GM12872 (cell line): ENCODE data around the gene NOPCHAP1.

Source experiments
- TF ChIP-seq, protein P1 (sequence below): IDR thresholded peaks from 3 replicates; pipeline ENCODE4 v1.5.1; 2011; ENCODE audit warnings: low read depth, mild to moderate bottlenecking, low read length, moderate library complexity; ENCODE audit not compliant: insufficient read depth

The NOPCHAP1 gene

DNA sequence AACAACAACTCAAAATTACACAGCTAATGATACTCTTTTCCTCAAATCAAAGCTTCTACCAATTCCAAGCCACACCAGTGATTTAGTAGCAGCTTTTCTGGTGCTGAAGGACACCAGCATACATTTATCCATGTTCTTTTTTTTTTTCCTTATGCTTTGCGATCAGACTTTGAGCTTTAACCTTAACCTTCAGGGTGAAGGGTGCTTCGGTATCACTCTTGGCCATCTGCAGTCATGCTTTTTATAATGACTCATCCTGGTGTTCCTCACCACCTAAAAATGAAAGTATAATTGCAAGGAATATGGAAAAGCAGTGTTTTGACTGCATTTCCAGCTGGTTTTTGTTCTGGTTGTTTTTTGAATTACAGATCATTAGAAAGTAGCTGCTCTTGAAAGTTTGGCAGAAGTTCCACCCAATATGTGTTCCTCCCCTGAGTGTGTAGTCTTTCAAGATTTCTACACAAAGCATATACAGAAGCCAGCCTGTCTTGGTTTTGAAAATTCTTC lies 26.7 kb upstream of the NOPCHAP1 start:
- TF ChIP-seq, protein P1, sequence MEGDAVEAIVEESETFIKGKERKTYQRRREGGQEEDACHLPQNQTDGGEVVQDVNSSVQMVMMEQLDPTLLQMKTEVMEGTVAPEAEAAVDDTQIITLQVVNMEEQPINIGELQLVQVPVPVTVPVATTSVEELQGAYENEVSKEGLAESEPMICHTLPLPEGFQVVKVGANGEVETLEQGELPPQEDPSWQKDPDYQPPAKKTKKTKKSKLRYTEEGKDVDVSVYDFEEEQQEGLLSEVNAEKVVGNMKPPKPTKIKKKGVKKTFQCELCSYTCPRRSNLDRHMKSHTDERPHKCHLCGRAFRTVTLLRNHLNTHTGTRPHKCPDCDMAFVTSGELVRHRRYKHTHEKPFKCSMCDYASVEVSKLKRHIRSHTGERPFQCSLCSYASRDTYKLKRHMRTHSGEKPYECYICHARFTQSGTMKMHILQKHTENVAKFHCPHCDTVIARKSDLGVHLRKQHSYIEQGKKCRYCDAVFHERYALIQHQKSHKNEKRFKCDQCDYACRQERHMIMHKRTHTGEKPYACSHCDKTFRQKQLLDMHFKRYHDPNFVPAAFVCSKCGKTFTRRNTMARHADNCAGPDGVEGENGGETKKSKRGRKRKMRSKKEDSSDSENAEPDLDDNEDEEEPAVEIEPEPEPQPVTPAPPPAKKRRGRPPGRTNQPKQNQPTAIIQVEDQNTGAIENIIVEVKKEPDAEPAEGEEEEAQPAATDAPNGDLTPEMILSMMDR: no peak

GRCh38 chr12:104960464-104960863 lies 25.7 kb upstream of the NOPCHAP1 start:
- TF ChIP-seq, protein P1: no peak

DNA sequence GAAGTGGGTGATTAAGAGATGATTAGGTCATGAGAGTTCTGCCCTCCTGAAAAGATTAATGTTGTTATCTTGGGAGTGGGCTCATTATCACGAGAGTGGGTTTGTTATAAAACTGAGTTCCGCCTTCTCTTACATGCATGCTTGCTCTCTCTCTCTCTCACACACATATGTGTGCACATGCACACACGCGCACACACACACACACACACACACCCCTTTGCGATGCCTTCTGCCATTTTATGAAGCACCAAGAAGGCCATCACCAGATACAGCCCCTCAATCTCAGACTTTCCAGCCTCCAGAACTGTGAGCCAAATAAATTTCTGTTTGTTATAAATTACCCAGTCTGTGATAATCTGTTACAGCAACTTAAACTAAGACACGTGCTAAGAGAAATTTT lies 22.4 kb upstream of the NOPCHAP1 start:
- TF ChIP-seq, protein P1: no peak

GRCh38 chr12:104964167-104964855 lies 21.8 kb upstream of the NOPCHAP1 start:
- TF ChIP-seq, protein P1: no peak

- TF ChIP-seq, protein P1: no peak
These were observed 21.3 kb upstream of the NOPCHAP1 start for GRCh38 chr12:104964856-104965205.

GRCh38 chr12:104966677-104967076 lies 19.4 kb upstream of the NOPCHAP1 start:
- TF ChIP-seq, protein P1: no peak

GRCh38 chr12:104969343-104969742 lies 16.8 kb upstream of the NOPCHAP1 start:
- TF ChIP-seq, protein P1: no peak
